ENCODE measurements around the gene SIPA1L3.

GRCh38 chr19:38013913-38014580, 107.0 kb downstream of the SIPA1L3 start:
- TF ChIP-seq CTCF (IDR thresholded peaks at IDR 0.05; ENCODE audit: low read depth, low read length) (no peak), POLR2A (IDR thresholded peaks at IDR 0.05; ENCODE audit: extremely low read depth, insufficient read length) (no peak)

Measured in NB4 (cell line).